SK-N-SH (cell line): Measurements from ENCODE around the gene DUSP5. TPM values are rescaled to one million over a fixed set of nuclear protein-coding genes. Genes with fewer than 3 reads are reported as not detected.

ENCODE experiments used
- CTCF ChIA-PET: fragments of 300-600, 350-600 bp; formaldehyde crosslinking; extraction: SDS; loops from one replicate; lab custom pipeline; 2021; lab: Yijun Ruan, JAX
- POLR2A ChIA-PET: fragments of 350-600 bp; sonication (Branson Sonifier 250); formaldehyde crosslinking; extraction: SDS; loops from one replicate; lab custom pipeline; 2020; ENCODE audit warnings: antibody characterized with exemption, inconsistent platforms; lab: Yijun Ruan, JAX
- DNase-seq: peaks from one replicate; pipeline ENCODE4 v3.0.0; 2012
- H2AFZ ChIP-seq: fragments of 200-600 bp; sonication (generic); 2 replicates; pipeline ENCODE4 v1.8.1; 2016; ENCODE audit warnings: antibody characterized with exemption, mild to moderate bottlenecking, low read depth
- H3F3A ChIP-seq: fragments of 200-600 bp; sonication (generic); replicated peaks from 2 replicates; pipeline ENCODE3; 2016; ENCODE audit warnings: antibody characterized with exemption, mild to moderate bottlenecking; ENCODE audit not compliant: insufficient read depth
- H3K27ac ChIP-seq, 2 experiments: fragments of 200-500 bp in 1 of 2; fragments of 200-600 bp in 1 of 2; sonication (Bioruptor generic) in 1 of 2; sonication (generic), shearing (Covaris generic) in 1 of 2; 2 replicates each; pipeline versions ENCODE4 v1.5.1 to v1.6.1; 2014 to 2016; ENCODE audit warnings: low read depth in 2 of 2, inconsistent platforms in 1 of 2, low read length in 1 of 2, mild to moderate bottlenecking in 1 of 2, mixed read lengths in 1 of 2
- H3K27me3 ChIP-seq: fragments of 200-600 bp; sonication (generic), shearing (Covaris generic); 2 replicates; pipeline ENCODE4 v1.6.1; 2016; ENCODE audit warnings: mixed run types; ENCODE audit not compliant: insufficient read depth
- H3K36me3 ChIP-seq, 2 experiments: fragments of 200-500 bp in 1 of 2; fragments of 200-600 bp in 1 of 2; sonication (Bioruptor generic) in 1 of 2; sonication (generic) in 1 of 2; replicated peaks in 1 of 2; 2 replicates each; pipeline versions ENCODE3 to v1.5.1; 2014 to 2016; ENCODE audit warnings: low read length in 1 of 2, mild to moderate bottlenecking in 1 of 2; ENCODE audit not compliant: insufficient read depth in 2 of 2, control insufficient read depth in 1 of 2
- H3K4me1 ChIP-seq, 2 experiments: fragments of 200-500 bp in 1 of 2; fragments of 200-600 bp in 1 of 2; sonication (Bioruptor generic) in 1 of 2; sonication (generic), shearing (Covaris generic) in 1 of 2; 2 replicates each; pipeline versions ENCODE4 v1.5.1 to v1.6.1; 2014 to 2016; ENCODE audit warnings: low read depth in 1 of 2, low read length in 1 of 2, mixed run types in 1 of 2; ENCODE audit not compliant: insufficient read depth in 2 of 2, control insufficient read depth in 1 of 2
- H3K4me2 ChIP-seq: fragments of 200-600 bp; sonication (generic), shearing (Covaris generic); 2 replicates; pipeline ENCODE4 v1.6.1; 2017; ENCODE audit warnings: mixed run types
- H3K4me3 ChIP-seq, 2 experiments: fragments of 200-500 bp in 1 of 2; fragments of 200-600 bp in 1 of 2; sonication (Bioruptor generic) in 1 of 2; sonication (generic), shearing (Covaris generic) in 1 of 2; 2 replicates each; pipeline versions ENCODE4 v1.5.1 to v1.8.1; 2014 to 2016; ENCODE audit warnings: low read depth in 2 of 2, inconsistent platforms in 1 of 2, low read length in 1 of 2, mild to moderate bottlenecking in 1 of 2, mixed read lengths in 1 of 2, moderate library complexity in 1 of 2
- H3K79me2 ChIP-seq: fragments of 200-600 bp; sonication (generic); 2 replicates; pipeline ENCODE4 v1.8.1; 2017; ENCODE audit warnings: mild to moderate bottlenecking; ENCODE audit not compliant: insufficient read depth
- H3K9ac ChIP-seq: fragments of 200-600 bp; sonication (generic); 2 replicates; pipeline ENCODE4 v1.6.1; 2017; ENCODE audit warnings: mixed run types
- H3K9me2 ChIP-seq: fragments of 200-600 bp; sonication (generic); 2 replicates; pipeline ENCODE4 v1.6.1; 2017; ENCODE audit warnings: mixed run types
- H3K9me3 ChIP-seq: fragments of 200-600 bp; sonication (generic); 2 replicates; pipeline ENCODE4 v1.6.1; 2017; ENCODE audit warnings: mixed run types, mild to moderate bottlenecking, moderate library complexity
- H4K20me1 ChIP-seq: fragments of 200-600 bp; sonication (generic); 2 replicates; pipeline ENCODE4 v1.6.1; 2017; ENCODE audit warnings: mild to moderate bottlenecking, mixed run types; ENCODE audit not compliant: insufficient read depth
- CTCF ChIP-seq: fragments of 200-600 bp; sonication (generic); IDR thresholded peaks from 2 replicates; pipeline ENCODE4 v1.6.1; 2017; ENCODE audit warnings: antibody characterized with exemption, mild to moderate bottlenecking, moderate library complexity
- FOSL2 ChIP-seq: IDR thresholded peaks from 2 replicates; pipeline ENCODE4 v1.4.0; 2012; ENCODE audit warnings: low read depth, mild to moderate bottlenecking, moderate library complexity, borderline replicate concordance
- GABPA ChIP-seq: IDR thresholded peaks from 2 replicates; pipeline ENCODE4 v1.4.0; 2012; ENCODE audit warnings: low read depth, mild to moderate bottlenecking
- GATA2 ChIP-seq: sonication (generic); formaldehyde crosslinking; IDR thresholded peaks from 2 replicates; pipeline ENCODE4 v1.5.0; 2020; ENCODE audit warnings: mild to moderate bottlenecking, missing genetic modification reagents
- JUND ChIP-seq: IDR thresholded peaks from 2 replicates; pipeline ENCODE4 v1.4.0; 2012
- MXI1 ChIP-seq: IDR thresholded peaks from 2 replicates; pipeline ENCODE4 v1.6.1; 2012; ENCODE audit warnings: mild to moderate bottlenecking, low read depth, low read length, improper control_type of control experiment
- NRF1 ChIP-seq: IDR thresholded peaks from 2 replicates; pipeline ENCODE4 v1.6.1; 2012; ENCODE audit warnings: low read depth, mild to moderate bottlenecking, low read length
- TCF12 ChIP-seq: IDR thresholded peaks from 2 replicates; pipeline ENCODE4 v1.4.0; 2012
- USF1 ChIP-seq: IDR thresholded peaks from 2 replicates; pipeline ENCODE4 v1.4.0; 2012; ENCODE audit warnings: low read depth, borderline replicate concordance
- WGBS: methylation state at CpG from one replicate; pipeline ENCODE4 v1.1.6; 2017; ENCODE audit warnings: low lambda C conversion rate; 5-methylcytosine and 5-hydroxymethylcytosine counted together
- polyA plus RNA-seq, 3 experiments: library from polyadenylated mRNA; depleted of rRNA; stranded (reverse); fragments of >200 nt; gene quantifications; 2 replicates each; pipeline ENCODE4 v1.2.3, GENCODE V29; 2012
- TF ChIP-seq, protein P1 (sequence below): fragments of 150-350 bp; IDR thresholded peaks from 2 replicates; pipeline ENCODE4 v1.6.1; 2016; ENCODE audit warnings: mild to moderate bottlenecking, low read depth, low read length
- TF ChIP-seq, protein P2 (sequence below): IDR thresholded peaks from 2 replicates; pipeline ENCODE4 v1.4.0; 2012; ENCODE audit warnings: low read depth, borderline replicate concordance

The DUSP5 gene
- polyA plus RNA-seq, 1 of the 3 experiments (the other 2 are of a cell fraction), result 52.0 TPM

GRCh38 chr10:110558041-110558440, 60.3 kb downstream of the DUSP5 start (continued):
- TF ChIP-seq, protein P1, sequence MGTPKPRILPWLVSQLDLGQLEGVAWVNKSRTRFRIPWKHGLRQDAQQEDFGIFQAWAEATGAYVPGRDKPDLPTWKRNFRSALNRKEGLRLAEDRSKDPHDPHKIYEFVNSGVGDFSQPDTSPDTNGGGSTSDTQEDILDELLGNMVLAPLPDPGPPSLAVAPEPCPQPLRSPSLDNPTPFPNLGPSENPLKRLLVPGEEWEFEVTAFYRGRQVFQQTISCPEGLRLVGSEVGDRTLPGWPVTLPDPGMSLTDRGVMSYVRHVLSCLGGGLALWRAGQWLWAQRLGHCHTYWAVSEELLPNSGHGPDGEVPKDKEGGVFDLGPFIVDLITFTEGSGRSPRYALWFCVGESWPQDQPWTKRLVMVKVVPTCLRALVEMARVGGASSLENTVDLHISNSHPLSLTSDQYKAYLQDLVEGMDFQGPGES, result no peak
- TF ChIP-seq, protein P2, sequence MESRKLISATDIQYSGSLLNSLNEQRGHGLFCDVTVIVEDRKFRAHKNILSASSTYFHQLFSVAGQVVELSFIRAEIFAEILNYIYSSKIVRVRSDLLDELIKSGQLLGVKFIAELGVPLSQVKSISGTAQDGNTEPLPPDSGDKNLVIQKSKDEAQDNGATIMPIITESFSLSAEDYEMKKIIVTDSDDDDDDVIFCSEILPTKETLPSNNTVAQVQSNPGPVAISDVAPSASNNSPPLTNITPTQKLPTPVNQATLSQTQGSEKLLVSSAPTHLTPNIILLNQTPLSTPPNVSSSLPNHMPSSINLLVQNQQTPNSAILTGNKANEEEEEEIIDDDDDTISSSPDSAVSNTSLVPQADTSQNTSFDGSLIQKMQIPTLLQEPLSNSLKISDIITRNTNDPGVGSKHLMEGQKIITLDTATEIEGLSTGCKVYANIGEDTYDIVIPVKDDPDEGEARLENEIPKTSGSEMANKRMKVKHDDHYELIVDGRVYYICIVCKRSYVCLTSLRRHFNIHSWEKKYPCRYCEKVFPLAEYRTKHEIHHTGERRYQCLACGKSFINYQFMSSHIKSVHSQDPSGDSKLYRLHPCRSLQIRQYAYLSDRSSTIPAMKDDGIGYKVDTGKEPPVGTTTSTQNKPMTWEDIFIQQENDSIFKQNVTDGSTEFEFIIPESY, result no peak

- H3K27me3 ChIP-seq, result no peaks in the 10 kb centered on the region
- no peak overlapping the region for H3K4me3 ChIP-seq
- H3K27ac ChIP-seq, result no peak overlapping the region
- no peaks in the 10 kb centered on the region for H3K9me2 ChIP-seq
- no peak overlapping the region for H3K9ac ChIP-seq
- H4K20me1 ChIP-seq, result no peaks in the 10 kb centered on the region
- WGBS, result 92% methylated on average over 8 of the region's 8 CpGs
- no peak for DNase-seq
- no peaks in the 10 kb centered on the region for H3K79me2 ChIP-seq
- H3K4me2 ChIP-seq, result no peak overlapping the region
- H3K9me3 ChIP-seq, result no peaks in the 10 kb centered on the region
- TF ChIP-seq TCF12, result no peak
- TF ChIP-seq CTCF, result no peak
- TF ChIP-seq GATA2 (CRISPR knock-in tag), result no peak
- TF ChIP-seq MXI1, result no peak
- TF ChIP-seq FOSL2, result no peak
- TF ChIP-seq USF1, result no peak
- no peak for TF ChIP-seq JUND
- TF ChIP-seq NRF1, result no peak
- TF ChIP-seq GABPA, result no peak
- H3F3A ChIP-seq, result no peaks in the 10 kb centered on the region
- CTCF ChIA-PET, result interaction anchor here (1.2 to 1.6 kb wide), 3 partner anchors 12 to 206 kb away, joined by 3 to 4 read pairs (median 4); no protein-coding TSS in a partner anchor
- no peaks in the 10 kb centered on the region for H3K36me3 ChIP-seq
- no peak overlapping the region for H2AFZ ChIP-seq
- no peaks in the 10 kb centered on the region; a peak in 1 of 4 replicates for H3K4me1 ChIP-seq
- POLR2A ChIA-PET, result no interaction called here
Measured at GRCh38 chr10:110560012-110560411, 62.3 kb downstream of the DUSP5 start.

Other genes with a start within 250 kb of the DUSP5 start
- 13.3 and 14.2 TPM in 2 replicates for gene SMNDC1, start 193.0 kb upstream of the DUSP5 start, polyA plus RNA-seq (2012; rRNA removed)
- gene SMC3, start 69.8 kb downstream of the DUSP5 start, polyA plus RNA-seq (2012; rRNA removed), result 8.0 and 10.1 TPM in 2 replicates
- gene RBM20, start 146.4 kb downstream of the DUSP5 start, polyA plus RNA-seq (2012; rRNA removed), result 0.64 and 0.67 TPM in 2 replicates